Breast epithelium (tissue), 4 donors: Measurements from ENCODE around the gene GLE1. TPM values are rescaled to one million over a fixed set of nuclear protein-coding genes. Genes with fewer than 3 reads are reported as not detected.

Source experiments
- DNase-seq, 2 donors: peaks; one replicate each; pipeline ENCODE4 v3.0.0-alpha.2; 2019; ENCODE audit warnings: low spot score in 2 of 2
- H3K27ac ChIP-seq, 2 donors: fragments of 200-600 bp; sonication (generic) in 1 of 2; one replicate each; pipeline ENCODE4 v1.5.1; 2016 to 2019; ENCODE audit warnings: mild to moderate bottlenecking in 1 of 2
- H3K27me3 ChIP-seq, 2 donors: fragments of 200-600 bp; sonication (generic) in 1 of 2; one replicate each; pipeline versions ENCODE4 v1.5.1 to v1.6.0; 2017 to 2019; ENCODE audit warnings: control low read depth in 1 of 2, mild to moderate bottlenecking in 1 of 2
- H3K36me3 ChIP-seq: fragments of 200-600 bp; one replicate; pipeline ENCODE4 v1.5.1; 2019
- H3K4me1 ChIP-seq, 2 donors: fragments of 200-600 bp; sonication (generic); one replicate each; pipeline ENCODE4 v1.5.1; 2016 to 2019; ENCODE audit warnings: control low read depth in 1 of 2
- H3K4me3 ChIP-seq, 3 donors: fragments of 200-600 bp; sonication (generic); 1 replicate in 2 of 3; 2 replicates in 1 of 3; pipeline ENCODE4 v1.5.1; 2016 to 2019; ENCODE audit warnings: mild to moderate bottlenecking in 3 of 3, moderate library complexity in 2 of 3
- H3K9me3 ChIP-seq, 2 donors: fragments of 200-600 bp; sonication (generic) in 1 of 2; one replicate each; pipeline ENCODE4 v1.5.1; 2016 to 2019; ENCODE audit warnings: control low read depth in 1 of 2
- CTCF ChIP-seq, 3 donors: fragments of 450-650 bp; IDR thresholded peaks; one replicate each; pipeline ENCODE4 v1.5.1; 2016 to 2017; ENCODE audit warnings: antibody characterized with exemption in 3 of 3, mild to moderate bottlenecking in 3 of 3, moderate library complexity in 3 of 3
- POLR2A ChIP-seq: fragments of 450-650 bp; IDR thresholded peaks from one replicate; pipeline ENCODE4 v1.6.1; 2016; ENCODE audit warnings: antibody characterized with exemption, mild to moderate bottlenecking, moderate library complexity
- POLR2AphosphoS5 ChIP-seq, 3 donors: sonication (generic); formaldehyde crosslinking; IDR thresholded peaks; one replicate each; pipeline ENCODE4 v1.6.1; 2017; ENCODE audit warnings: antibody characterized with exemption in 3 of 3
- intact Hi-C: fragments of 100-400 bp; cut with DNase I; formaldehyde crosslinking; loops from one replicate; pipeline ENCODE4 v1.15.1; 2023; ENCODE audit warnings: low total_unique reads
- total RNA-seq, 3 donors: library from RNA; depleted of rRNA; stranded (reverse); fragments of >200 nt; gene quantifications; one replicate each; pipeline ENCODE4 v1.1.0, GENCODE V29; 2016

GLE1 gene
- total RNA-seq, 3 donors from 2014 or later, result 22.9 to 31.9 (median 26.7) TPM

GRCh38 chr9:128485414-128485855, 19.1 kb upstream of the GLE1 start:
- DNase-seq, result no peak
- Histone ChIP-seq H3K4me3 (no peak overlapping the region), H3K9me3 (no peaks in the 10 kb centered on the region), H3K4me1 (no peaks in the 10 kb centered on the region), H3K36me3 (no peaks in the 10 kb centered on the region), H3K27ac (no peak overlapping the region), H3K27me3 (no peaks in the 10 kb centered on the region)
- intact Hi-C loops, result no loop called here
- TF ChIP-seq CTCF (IDR thresholded peaks at IDR 0.05), result no peak
- no peak for TF ChIP-seq POLR2A
- TF ChIP-seq POLR2AphosphoS5 (IDR thresholded peaks at IDR 0.05), result no peak

GRCh38 chr9:128486201-128486600, 18.3 kb upstream of the GLE1 start:
- Histone ChIP-seq H3K27ac (no peak overlapping the region), H3K4me3 (no peak overlapping the region), H3K9me3 (no peaks in the 10 kb centered on the region), H3K36me3 (no peaks in the 10 kb centered on the region), H3K27me3 (no peaks in the 10 kb centered on the region), H3K4me1 (no peaks in the 10 kb centered on the region)
- intact Hi-C loops, result no loop called here
- DNase-seq, result no peak
- TF ChIP-seq CTCF (IDR thresholded peaks at IDR 0.05), result no peak
- TF ChIP-seq POLR2AphosphoS5 (IDR thresholded peaks at IDR 0.05), result no peak
- TF ChIP-seq POLR2A, result no peak

GRCh38 chr9:128493424-128493823, 11.1 kb upstream of the GLE1 start:
- DNase-seq, result no peak
- TF ChIP-seq POLR2A (no peak), POLR2AphosphoS5 (IDR thresholded peaks at IDR 0.05) (no peak), CTCF (IDR thresholded peaks at IDR 0.05) (no peak)
- Histone ChIP-seq H3K9me3 (no peaks in the 10 kb centered on the region), H3K4me3 (no peak overlapping the region), H3K4me1 (no peaks in the 10 kb centered on the region), H3K27ac (no peak overlapping the region), H3K36me3 (no peaks in the 10 kb centered on the region), H3K27me3 (no peaks in the 10 kb centered on the region)
- intact Hi-C loops, result no loop called here

- intact Hi-C loops, result no loop called here
- no peaks in the 10 kb centered on the region for H3K9me3 ChIP-seq
- TF ChIP-seq POLR2AphosphoS5 (IDR thresholded peaks at IDR 0.05) (no peak), POLR2A (no peak), CTCF (IDR thresholded peaks at IDR 0.05) (no peak)
- H3K36me3 ChIP-seq, result no peaks in the 10 kb centered on the region
- no peak overlapping the region for H3K27ac ChIP-seq
- DNase-seq, result peak in 1 of 2 donors; percentile 74
- no peaks in the 10 kb centered on the region for H3K4me1 ChIP-seq
- no peaks in the 10 kb centered on the region for H3K27me3 ChIP-seq
- no peak overlapping the region for H3K4me3 ChIP-seq
These were observed 10.3 kb upstream of the GLE1 start for GRCh38 chr9:128494108-128494745.

DNA sequence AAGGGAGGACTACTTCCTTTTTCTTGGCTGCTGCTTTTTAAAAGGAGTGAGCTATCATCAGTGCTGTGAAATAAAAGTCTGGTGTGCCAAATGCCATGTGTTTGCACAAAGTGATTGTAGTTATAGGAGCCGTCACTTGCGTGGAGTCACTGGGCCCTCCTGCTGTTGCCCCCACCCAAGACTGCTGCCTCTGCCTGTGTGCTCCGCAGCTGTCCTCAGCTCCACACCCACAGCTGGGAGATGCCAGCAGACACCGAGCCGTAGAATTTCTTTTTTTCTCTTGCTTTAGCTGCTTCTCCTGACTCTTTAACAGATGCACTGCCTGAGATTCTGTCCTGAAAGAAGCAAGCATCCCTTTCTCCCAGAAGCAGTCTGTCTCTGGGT, 9.8 kb upstream of the GLE1 start:
- Histone ChIP-seq H3K36me3 (no peaks in the 10 kb centered on the region), H3K4me1 (no peaks in the 10 kb centered on the region), H3K27me3 (no peaks in the 10 kb centered on the region), H3K9me3 (no peaks in the 10 kb centered on the region), H3K27ac (no peak overlapping the region), H3K4me3 (no peak overlapping the region)
- DNase-seq, result no peak
- TF ChIP-seq POLR2A (no peak), POLR2AphosphoS5 (IDR thresholded peaks at IDR 0.05) (no peak), CTCF (IDR thresholded peaks at IDR 0.05) (no peak)
- intact Hi-C loops, result no loop called here
